NT2/D1 (cell line): Measurements from ENCODE around the gene ADAMTS16.

Source experiments
- DNase-seq: peaks from one replicate; pipeline ENCODE4 v3.0.0-alpha.2; 2011; ENCODE audit warnings: low read depth, low spot score
- H3K27me3 ChIP-seq: 2 replicates; pipeline ENCODE4 v1.6.0; 2011; ENCODE audit warnings: mild to moderate bottlenecking; ENCODE audit not compliant: insufficient read length, insufficient read depth
- H3K36me3 ChIP-seq: 2 replicates; pipeline ENCODE4 v1.6.1; 2011; ENCODE audit warnings: mild to moderate bottlenecking, low read length, mixed read lengths; ENCODE audit not compliant: insufficient read depth, insufficient read length
- H3K4me1 ChIP-seq: 2 replicates; pipeline ENCODE4 v1.5.1; 2011; ENCODE audit not compliant: insufficient read depth, insufficient read length
- H3K4me3 ChIP-seq: 2 replicates; pipeline ENCODE4 v1.5.1; 2011; ENCODE audit warnings: low read depth; ENCODE audit not compliant: insufficient read length
- H3K9ac ChIP-seq: 2 replicates; pipeline ENCODE4 v1.6.0; 2011; ENCODE audit warnings: low read depth; ENCODE audit not compliant: insufficient read length
- H3K9me3 ChIP-seq: 2 replicates; pipeline ENCODE4 v1.5.1; 2011; ENCODE audit warnings: mild to moderate bottlenecking, low read length; ENCODE audit not compliant: insufficient read depth
- SUZ12 ChIP-seq: IDR thresholded peaks from 2 replicates; pipeline ENCODE4 v1.6.1; 2011; ENCODE audit not compliant: insufficient read length, insufficient read depth; ENCODE audit errors: extremely low read depth
- YY1 ChIP-seq: IDR thresholded peaks from 2 replicates; pipeline ENCODE4 v1.6.1; 2011; ENCODE audit not compliant: insufficient read length, insufficient read depth
- ZNF274 ChIP-seq: IDR thresholded peaks from 2 replicates; pipeline ENCODE4 v1.6.1; 2011; ENCODE audit warnings: mild to moderate bottlenecking, low read depth, low read length

ADAMTS16 gene

DNA sequence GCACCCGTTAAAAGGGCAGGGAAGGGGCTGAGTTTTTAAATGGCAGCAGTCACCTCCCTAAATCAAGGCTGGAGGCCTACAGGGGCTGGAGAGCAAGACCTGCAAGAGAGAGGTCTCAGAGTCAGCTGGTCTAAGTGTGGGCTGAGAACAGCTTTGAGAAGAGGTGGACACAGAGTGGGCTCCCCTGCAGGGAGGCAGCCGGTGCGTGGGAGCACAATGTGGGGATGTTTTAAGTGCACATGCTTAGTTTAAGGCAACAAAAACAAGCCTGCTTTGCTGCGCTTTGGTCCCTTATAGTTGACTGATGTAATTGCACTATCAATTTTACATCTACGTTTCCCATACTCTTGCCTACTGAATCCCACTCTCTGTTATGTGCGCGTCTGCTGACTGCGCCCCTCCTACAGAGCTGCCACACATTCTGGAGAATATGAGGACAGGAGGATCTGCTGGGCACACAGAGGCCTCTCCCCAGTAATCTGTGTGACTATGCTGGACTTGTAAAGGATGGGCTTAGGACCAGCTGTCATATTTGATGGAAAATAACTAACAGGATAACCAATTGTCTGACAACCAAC, 220.3 kb downstream of the ADAMTS16 start:
- DNase-seq: no peak
- H3K27me3 ChIP-seq: no peaks in the 10 kb centered on the region
- no peaks in the 10 kb centered on the region for H3K36me3 ChIP-seq
- H3K4me1 ChIP-seq: peaks cover 3% of the 10 kb centered on the region
- H3K9ac ChIP-seq: no peak overlapping the region
- no peaks in the 10 kb centered on the region; the same call in 1 of the 2 replicates for H3K9me3 ChIP-seq
- TF ChIP-seq SUZ12 (no peak), ZNF274 (no peak), YY1 (no peak)
- H3K4me3 ChIP-seq: no peak overlapping the region

DNA sequence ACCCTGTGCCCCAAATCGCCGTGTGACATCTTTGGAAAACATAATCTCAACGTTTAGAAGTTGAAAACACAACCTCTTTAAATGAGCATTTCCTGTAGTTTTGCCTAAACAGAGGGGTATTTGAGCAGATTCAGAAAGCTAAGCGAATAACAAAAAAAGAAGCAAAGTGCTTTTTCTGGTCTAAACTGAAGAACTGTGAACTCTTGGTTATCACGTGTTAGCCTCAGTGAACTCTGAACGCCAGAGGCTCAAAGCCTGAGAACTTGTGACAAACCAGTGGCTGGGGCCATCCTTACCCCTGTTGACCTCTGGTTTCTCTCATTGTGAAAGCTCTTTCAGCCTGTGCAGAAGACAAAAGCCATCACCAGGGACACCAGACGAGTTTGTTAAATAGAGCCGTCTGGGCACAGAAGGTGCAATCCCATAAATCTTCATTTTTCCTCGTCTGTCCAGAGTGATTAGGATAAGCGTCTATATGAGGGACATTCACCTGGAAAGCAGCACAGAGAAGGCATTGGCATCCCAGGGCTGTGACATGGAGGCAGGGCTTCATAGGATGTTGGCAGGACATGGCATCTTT, 220.9 kb downstream of the ADAMTS16 start:
- H3K4me1 ChIP-seq: peaks cover 3% of the 10 kb centered on the region
- DNase-seq: no peak
- no peak for TF ChIP-seq ZNF274
- no peak for TF ChIP-seq YY1
- no peak for TF ChIP-seq SUZ12
- H3K9me3 ChIP-seq: no peaks in the 10 kb centered on the region; the same call in 1 of the 2 replicates
- no peak overlapping the region for H3K9ac ChIP-seq
- H3K27me3 ChIP-seq: no peaks in the 10 kb centered on the region
- no peaks in the 10 kb centered on the region for H3K36me3 ChIP-seq
- no peak overlapping the region for H3K4me3 ChIP-seq

DNA sequence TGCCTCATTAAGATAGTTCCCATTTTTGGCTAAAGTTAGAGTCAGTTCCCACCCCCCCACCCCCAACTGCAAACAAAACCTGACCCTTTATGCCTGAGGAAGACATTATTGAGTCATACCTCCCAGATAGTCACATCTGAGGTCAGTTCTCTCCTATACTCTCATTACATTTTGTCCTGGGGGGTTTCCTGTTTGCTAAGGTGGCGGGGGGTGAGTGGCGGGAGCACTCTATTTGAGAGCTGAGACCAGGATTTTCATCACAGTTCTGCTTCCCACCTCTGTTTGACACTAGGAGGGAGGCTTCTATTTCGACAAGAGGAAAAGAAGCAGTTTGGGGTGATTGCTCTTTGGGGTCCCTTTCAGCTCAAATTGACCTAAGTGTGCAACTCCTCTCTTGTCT, 222.9 kb downstream of the ADAMTS16 start:
- no peak for DNase-seq
- no peaks in the 10 kb centered on the region for H3K36me3 ChIP-seq
- no peak overlapping the region for H3K4me3 ChIP-seq
- no peak for TF ChIP-seq SUZ12
- TF ChIP-seq ZNF274: no peak
- no peak for TF ChIP-seq YY1
- H3K9me3 ChIP-seq: no peaks in the 10 kb centered on the region; the same call in 1 of the 2 replicates
- H3K9ac ChIP-seq: no peak overlapping the region
- H3K4me1 ChIP-seq: peaks cover 3% of the 10 kb centered on the region
- H3K27me3 ChIP-seq: no peaks in the 10 kb centered on the region

DNA sequence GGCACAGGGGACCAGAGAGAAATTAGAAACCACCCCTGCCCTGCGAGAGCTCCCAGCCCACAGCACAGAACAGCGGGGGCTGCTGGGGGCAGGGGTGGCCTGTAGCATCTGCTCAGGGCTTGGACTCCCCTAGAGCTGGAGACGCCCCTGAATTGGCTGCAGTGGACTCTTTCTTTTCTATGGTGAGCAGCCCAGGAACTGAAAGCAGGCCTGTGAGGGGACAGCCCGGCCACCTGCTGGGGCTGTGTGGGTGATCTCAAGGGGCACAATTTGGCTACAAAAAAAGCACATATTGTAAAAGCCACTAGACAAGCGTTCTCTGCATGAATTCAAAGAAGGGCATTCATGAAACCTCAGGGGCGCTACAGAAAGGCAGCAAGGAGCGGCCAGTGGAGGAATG, 224.8 kb downstream of the ADAMTS16 start:
- Histone ChIP-seq H3K9me3 (no peaks in the 10 kb centered on the region; the same call in 1 of the 2 replicates), H3K36me3 (no peaks in the 10 kb centered on the region), H3K27me3 (no peaks in the 10 kb centered on the region), H3K4me1 (peaks cover 3% of the 10 kb centered on the region), H3K4me3 (no peak overlapping the region), H3K9ac (no peak overlapping the region)
- no peak for DNase-seq
- TF ChIP-seq SUZ12: no peak
- no peak for TF ChIP-seq ZNF274
- no peak for TF ChIP-seq YY1

DNA sequence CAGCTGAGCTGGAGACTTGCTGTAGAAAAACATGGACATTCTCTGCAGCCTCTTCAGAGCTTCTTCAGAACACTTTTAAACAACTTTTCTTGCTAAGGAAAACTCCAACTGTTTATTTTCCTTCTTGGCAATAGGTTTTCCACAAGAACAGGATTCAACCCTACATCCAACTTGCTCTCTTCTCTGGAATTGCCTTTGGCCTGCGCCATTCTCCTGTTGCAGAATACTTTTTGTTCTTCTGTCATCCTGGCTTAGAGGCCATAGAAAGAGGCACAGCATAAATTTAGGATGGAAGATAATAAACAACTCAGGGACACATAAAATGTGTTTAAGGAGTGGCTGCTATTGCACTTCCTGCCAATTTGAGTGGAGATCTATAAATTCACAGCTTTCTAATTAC, 227.6 kb downstream of the ADAMTS16 start:
- Histone ChIP-seq H3K4me1 (no peaks in the 10 kb centered on the region), H3K36me3 (no peaks in the 10 kb centered on the region), H3K9ac (no peak overlapping the region), H3K4me3 (no peak overlapping the region), H3K27me3 (no peaks in the 10 kb centered on the region), H3K9me3 (no peaks in the 10 kb centered on the region; the same call in 1 of the 2 replicates)
- TF ChIP-seq SUZ12: no peak
- TF ChIP-seq ZNF274: no peak
- no peak for TF ChIP-seq YY1
- DNase-seq: no peak

DNA sequence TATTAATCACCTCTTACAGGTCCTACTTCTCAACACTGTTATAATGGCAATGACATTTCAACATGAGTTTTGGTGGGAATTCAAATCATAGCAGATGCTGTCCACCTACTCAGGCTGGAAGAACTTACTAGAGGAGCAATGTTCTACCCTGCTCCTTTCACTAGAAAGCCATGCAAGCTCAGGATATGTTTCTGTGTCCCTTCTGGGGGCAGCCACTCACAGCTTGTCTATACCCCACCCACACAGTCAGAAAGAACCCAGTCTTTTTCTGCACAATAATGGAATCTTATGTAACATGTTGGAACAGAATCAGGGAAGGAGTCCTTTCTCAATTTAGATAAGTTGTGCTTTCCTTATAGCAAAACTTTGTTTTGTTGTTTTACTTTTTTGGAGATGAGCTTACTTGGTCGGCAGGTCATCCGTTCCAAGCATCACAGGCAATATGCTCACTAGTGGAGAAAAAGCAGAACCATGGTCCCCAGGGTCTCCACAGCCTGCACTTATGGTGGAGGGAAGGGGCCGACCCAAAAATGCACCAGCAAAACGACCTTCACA, 229.0 kb downstream of the ADAMTS16 start:
- Histone ChIP-seq H3K9ac (no peak overlapping the region), H3K9me3 (no peaks in the 10 kb centered on the region), H3K4me3 (no peak overlapping the region), H3K27me3 (no peaks in the 10 kb centered on the region), H3K4me1 (no peaks in the 10 kb centered on the region), H3K36me3 (no peaks in the 10 kb centered on the region)
- DNase-seq: no peak
- TF ChIP-seq SUZ12 (no peak), YY1 (no peak), ZNF274 (no peak)
